ENCODE data around the gene MEI1.

The MEI1 gene

DNA sequence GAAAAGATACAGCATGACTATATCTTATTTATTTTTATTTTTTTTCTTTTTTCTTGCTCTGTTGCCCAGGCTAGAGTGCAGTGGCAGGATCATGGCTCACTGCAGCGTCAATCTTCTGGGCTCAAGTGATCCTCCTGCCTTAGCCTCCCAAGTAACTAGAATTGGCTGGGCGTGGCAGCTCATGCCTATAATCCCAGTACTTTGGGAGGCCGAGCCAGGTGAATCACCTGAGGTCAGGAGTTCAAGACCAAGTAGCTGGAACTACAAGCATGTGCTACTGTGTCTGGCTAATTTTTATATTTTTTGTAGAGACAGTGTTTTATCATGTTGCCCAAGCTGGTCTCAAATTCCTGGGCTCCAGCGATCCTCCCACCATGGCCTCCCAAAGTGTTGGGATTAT is 72.9 kb downstream of the MEI1 start:
- in situ Hi-C loops (cut with HindIII; ENCODE audit: low pct_unique_long_range_greater_than_20kb, low sequenced_read_pairs) = no loop called here
- TF ChIP-seq JUND (IDR thresholded peaks at IDR 0.05; ENCODE audit: low read depth) = no peak
- no peak for DNase-seq (ENCODE audit: low read depth in 1 of 2, low spot score in 1 of 2)

DNA sequence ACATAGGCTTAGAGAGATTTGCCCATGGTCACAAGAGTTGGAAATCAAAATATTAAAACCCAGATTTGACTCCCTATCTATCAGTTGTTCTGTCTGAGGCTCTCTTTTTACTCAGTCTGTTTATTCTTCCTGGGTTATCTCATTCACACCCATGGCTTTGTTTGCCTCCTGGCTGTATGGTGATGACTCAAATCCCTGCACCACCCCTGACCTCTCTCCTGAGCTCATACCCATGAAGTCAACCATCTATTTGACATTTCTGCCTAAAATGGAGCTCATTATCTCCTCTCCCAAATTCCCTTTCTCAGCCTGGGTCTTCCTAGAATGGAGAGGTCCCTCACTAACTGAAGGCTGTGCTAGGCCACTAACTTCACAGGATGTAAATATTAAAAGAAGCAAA is 73.3 kb downstream of the MEI1 start:
- no peak for TF ChIP-seq JUND (IDR thresholded peaks at IDR 0.05; ENCODE audit: low read depth)
- in situ Hi-C loops (cut with HindIII; ENCODE audit: low pct_unique_long_range_greater_than_20kb, low sequenced_read_pairs) = no loop called here
- DNase-seq (ENCODE audit: low read depth in 1 of 2, low spot score in 1 of 2) = no peak

DNA sequence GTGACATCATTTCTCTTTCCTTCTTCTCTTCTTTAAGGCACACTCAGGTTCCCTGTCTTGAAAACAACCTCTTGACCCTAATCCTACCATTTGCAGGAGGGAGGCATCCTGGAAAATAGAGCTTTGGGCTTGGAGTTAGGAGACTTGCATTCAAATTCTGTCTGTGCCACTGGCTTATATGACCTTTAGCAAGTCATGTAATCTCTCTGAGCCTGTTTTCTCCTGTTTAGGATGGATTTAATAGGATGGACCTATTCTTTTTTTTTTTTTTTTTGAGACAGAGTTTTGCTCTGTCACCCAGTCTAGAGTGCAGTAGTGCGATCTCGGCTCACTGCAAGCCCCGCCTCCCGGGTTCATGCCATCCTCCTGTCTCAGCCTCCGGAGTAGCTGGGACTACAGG is 76.0 kb downstream of the MEI1 start:
- in situ Hi-C loops (cut with HindIII; ENCODE audit: low pct_unique_long_range_greater_than_20kb, low sequenced_read_pairs) = no loop called here

DNA sequence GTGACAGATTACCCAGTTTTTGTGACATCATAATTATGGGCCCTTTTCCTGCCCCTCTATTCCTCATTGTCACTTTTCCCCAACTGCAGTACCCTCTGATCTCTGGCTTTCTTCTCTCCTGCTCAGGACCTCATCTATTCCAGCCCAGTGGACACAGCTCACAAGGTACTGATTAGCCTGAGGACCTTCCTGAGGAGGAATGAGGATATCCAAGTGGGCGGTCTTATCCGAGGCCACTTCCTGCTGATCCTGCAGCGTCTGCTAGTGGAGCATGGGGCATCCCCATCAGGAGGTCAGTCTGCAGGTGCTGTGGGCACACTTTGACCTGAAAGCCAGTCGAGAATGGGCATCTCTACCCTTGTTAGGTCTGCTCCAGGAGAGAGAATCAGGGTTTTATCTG is 76.7 kb downstream of the MEI1 start:
- DNase-seq (ENCODE audit: low read depth in 1 of 2, low spot score in 1 of 2) = no peak
- no peak for TF ChIP-seq JUND (IDR thresholded peaks at IDR 0.05; ENCODE audit: low read depth)
- in situ Hi-C loops (cut with HindIII; ENCODE audit: low pct_unique_long_range_greater_than_20kb, low sequenced_read_pairs) = no loop called here

More for the DNA sequence above, 76.0 kb downstream of the MEI1 start:
- DNase-seq (ENCODE audit: low read depth in 1 of 2, low spot score in 1 of 2) = no peak
- TF ChIP-seq JUND (IDR thresholded peaks at IDR 0.05; ENCODE audit: low read depth) = no peak

DNA sequence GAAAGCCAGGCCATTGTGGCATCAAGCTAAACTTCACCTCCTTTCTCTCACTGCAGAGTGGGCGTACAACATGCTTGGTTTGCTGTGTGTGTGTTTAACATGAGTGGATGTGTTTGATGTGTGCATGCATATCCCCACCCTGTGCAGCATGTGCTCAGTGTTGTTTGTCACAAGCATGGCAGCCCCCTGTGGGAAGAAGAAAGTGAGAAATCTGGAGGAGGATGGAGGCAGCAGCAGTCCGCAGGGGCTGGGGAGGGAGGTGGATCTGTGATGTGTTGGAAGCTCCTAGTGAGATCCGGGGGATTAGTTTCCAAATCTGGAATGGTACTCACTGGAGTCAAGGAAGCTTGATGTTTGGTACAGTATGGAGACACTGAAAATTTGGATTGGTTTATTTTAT is 77.1 kb downstream of the MEI1 start:
- in situ Hi-C loops (cut with HindIII; ENCODE audit: low pct_unique_long_range_greater_than_20kb, low sequenced_read_pairs) = no loop called here
- no peak for DNase-seq (ENCODE audit: low read depth in 1 of 2, low spot score in 1 of 2)
- TF ChIP-seq JUND (IDR thresholded peaks at IDR 0.05; ENCODE audit: low read depth) = no peak

DNA sequence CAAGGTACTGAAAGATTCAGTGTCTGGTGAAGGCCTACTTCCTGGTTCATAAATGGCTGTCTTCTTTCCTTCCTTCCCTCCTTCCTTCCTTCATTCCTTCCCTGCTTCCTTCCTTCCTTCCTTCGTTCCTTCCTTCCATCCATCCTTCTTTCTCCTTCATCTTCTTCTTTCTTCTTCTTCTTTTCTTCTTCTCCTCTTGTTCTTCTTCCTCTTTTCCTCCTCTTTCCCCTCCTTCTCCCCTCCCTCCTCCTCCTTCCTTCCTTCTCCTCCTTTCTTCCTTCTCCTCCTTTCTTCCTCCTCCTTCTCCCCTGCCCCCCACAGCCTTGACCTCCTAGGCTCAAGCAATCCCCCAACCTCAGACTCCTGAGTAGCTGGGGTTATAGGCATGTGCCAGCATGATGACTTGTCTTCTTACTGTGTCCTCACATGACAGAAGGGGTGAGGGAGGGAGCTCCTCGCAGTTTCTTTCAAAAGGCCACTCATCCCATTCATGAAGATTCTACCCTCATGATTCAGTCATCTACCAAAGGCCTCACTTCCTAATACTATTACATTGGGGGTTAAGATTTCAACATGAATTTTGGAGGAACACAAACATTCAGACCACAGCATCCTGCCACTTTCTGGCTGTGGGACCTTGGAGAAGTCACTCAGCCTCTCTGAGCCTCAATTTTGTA is 78.6 kb downstream of the MEI1 start:
- in situ Hi-C loops (cut with HindIII; ENCODE audit: low pct_unique_long_range_greater_than_20kb, low sequenced_read_pairs) = no loop called here
- no peak for TF ChIP-seq JUND (IDR thresholded peaks at IDR 0.05; ENCODE audit: low read depth)

DNA sequence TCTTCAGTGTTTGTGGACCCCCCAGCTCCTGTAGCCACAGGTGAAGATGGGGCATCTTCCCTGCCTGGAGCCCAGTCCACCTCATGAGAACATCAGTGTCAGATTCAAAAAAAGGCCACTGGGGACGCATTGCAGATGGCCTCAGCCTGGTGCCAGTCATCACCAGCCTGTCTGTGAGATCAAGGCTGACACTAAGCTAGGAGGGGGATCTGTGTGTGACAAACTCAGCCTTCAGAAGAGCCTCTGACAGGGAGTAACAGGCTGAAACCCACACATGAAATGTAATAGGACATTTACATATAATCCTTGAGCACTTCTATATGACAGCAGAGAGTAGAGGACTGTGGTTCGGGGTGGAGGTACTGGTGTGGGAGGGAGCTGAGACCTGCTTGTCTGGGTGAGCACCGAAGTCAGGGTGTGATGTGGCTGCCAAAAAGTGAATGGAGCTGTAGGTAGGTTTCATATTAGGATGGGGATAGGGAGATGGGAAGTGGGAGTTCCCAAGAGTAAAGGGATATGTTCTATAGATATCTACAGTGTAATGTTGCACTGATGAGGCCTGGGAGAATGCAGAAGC is 80.7 kb downstream of the MEI1 start:
- DNase-seq (ENCODE audit: low read depth in 1 of 2, low spot score in 1 of 2) = no peak
- no peak for TF ChIP-seq JUND (IDR thresholded peaks at IDR 0.05; ENCODE audit: low read depth)
- in situ Hi-C loops (cut with HindIII; ENCODE audit: low pct_unique_long_range_greater_than_20kb, low sequenced_read_pairs) = no loop called here

More for the DNA sequence above, 78.6 kb downstream of the MEI1 start:
- no peak for DNase-seq (ENCODE audit: low read depth in 1 of 2, low spot score in 1 of 2)

DNA sequence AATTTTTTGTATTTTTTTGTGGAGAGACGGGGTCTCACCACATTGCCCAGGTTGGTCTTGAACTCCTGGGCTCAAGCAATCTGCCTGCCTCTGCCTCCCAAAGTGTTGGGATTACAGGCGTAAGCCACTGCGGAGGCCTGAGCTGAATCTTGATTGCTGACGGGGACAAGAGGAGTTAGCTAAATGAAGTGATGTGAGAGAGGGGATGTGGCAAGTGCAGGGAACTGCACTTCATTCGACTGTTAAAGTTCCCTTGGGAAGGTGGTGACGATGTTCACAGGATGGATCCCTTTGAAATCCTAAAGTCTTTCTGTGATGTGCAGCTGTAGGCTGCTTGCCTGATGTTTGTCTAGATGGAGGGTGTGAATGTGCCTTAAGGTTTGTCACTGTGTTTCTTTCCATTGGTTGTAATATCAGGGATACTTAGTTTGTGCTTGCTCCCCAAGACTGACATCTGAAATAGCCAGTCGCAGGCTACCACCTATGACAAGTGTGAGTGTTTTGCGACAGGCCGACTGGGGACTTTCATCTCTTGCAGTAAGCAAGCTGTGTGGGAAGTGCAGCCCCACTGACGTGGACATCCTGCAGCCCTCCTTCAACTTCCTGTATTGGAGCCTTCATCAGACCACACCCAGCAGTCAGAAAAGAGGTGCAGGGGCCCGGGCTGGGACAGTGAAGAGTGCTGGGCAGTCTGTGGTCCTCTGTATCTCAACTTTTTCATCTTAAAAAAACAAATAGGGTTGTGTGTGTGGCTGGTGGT is 81.6 kb downstream of the MEI1 start:
- in situ Hi-C loops (cut with HindIII; ENCODE audit: low pct_unique_long_range_greater_than_20kb, low sequenced_read_pairs) = no loop called here
- TF ChIP-seq JUND (IDR thresholded peaks at IDR 0.05; ENCODE audit: low read depth) = no peak
- no peak for DNase-seq (ENCODE audit: low read depth in 1 of 2, low spot score in 1 of 2)

DNA sequence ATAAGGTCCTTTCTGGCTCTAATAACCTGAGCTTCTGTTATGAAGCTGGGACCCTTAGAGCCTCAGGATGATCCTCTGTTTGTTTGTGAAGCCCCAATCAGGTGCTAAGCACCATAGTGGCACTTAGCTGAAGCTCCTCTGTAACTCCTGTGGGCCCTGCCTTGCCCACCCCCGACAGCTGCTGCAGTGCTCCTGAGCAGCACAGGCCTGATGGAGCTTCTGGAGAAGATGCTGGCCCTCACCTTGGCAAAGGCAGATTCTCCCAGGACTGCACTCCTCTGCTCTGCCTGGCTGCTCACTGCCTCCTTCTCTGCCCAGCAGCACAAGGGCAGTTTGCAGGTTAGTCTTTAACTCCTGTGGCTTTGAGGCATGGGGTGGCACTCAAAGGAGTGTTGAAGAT is 82.2 kb downstream of the MEI1 start:
- in situ Hi-C loops (cut with HindIII; ENCODE audit: low pct_unique_long_range_greater_than_20kb, low sequenced_read_pairs) = no loop called here
- DNase-seq (ENCODE audit: low read depth in 1 of 2, low spot score in 1 of 2) = no peak

DNA sequence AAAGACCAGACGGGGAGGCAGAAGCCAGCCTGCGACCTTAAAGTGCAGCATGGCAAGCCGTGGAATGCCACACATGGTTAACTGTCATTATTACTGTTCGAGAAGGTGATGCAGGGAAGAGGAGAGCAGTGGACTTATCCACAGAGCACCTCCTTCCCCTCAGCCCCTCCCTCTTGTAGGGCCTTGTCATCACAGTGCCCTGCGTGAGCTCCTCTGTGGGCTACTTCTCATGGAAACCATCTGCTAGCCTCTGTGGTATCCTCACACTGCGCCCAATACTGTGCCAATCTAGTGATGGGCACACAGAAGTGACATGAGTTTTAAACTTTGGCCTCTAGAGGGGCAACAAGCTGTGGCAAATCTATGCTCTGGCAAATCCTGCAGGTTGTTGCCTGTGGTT is 83.0 kb downstream of the MEI1 start:
- TF ChIP-seq JUND (IDR thresholded peaks at IDR 0.05; ENCODE audit: low read depth) = no peak
- in situ Hi-C loops (cut with HindIII; ENCODE audit: low pct_unique_long_range_greater_than_20kb, low sequenced_read_pairs) = no loop called here

More for the DNA sequence above, 82.2 kb downstream of the MEI1 start:
- TF ChIP-seq JUND (IDR thresholded peaks at IDR 0.05; ENCODE audit: low read depth) = no peak

DNA sequence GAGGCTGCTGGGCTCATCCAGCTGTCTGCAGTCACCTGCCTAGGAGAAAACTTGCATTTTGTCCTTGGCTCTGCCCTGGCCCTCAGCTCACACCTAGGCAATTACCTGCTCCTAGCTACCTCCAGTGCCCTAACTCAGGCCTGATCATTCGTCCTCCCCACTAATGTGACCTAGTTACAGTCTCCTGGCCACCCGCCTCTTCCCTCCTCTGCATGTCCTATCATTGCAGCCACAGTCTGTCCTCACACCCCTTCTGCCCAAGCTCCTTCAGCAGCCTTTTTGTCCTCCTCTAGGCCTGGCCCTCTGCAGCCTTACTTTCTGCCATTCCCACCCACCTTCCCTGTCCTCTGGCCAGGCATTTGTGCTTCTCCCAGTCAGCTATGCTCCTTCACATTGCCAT is 83.4 kb downstream of the MEI1 start:
- DNase-seq (ENCODE audit: low read depth in 1 of 2, low spot score in 1 of 2) = no peak
- TF ChIP-seq JUND (IDR thresholded peaks at IDR 0.05; ENCODE audit: low read depth) = no peak
- in situ Hi-C loops (cut with HindIII; ENCODE audit: low pct_unique_long_range_greater_than_20kb, low sequenced_read_pairs) = no loop called here

More for the DNA sequence above, 83.0 kb downstream of the MEI1 start:
- DNase-seq (ENCODE audit: low read depth in 1 of 2, low spot score in 1 of 2) = no peak

DNA sequence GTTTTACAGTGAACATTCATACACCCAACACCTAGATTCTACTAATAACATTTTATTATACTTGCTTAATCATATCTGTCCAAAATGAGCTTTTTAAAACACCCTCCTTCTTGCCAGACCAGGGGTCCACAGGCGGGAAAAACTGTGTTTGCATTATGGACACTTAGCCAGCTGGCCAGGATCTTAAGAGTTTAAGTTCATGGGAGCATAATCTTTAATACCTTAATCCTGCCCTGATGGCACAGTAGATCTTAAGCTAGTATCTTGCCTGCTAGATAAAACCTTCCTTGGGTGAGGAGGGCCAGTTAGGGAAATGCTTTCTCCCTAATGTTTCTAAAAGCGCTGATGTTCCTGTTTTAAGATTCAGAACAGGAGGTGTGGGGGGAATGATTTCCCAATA is 88.0 kb downstream of the MEI1 start:
- TF ChIP-seq JUND (IDR thresholded peaks at IDR 0.05; ENCODE audit: low read depth) = no peak
- in situ Hi-C loops (cut with HindIII; ENCODE audit: low pct_unique_long_range_greater_than_20kb, low sequenced_read_pairs) = no loop called here
- DNase-seq (ENCODE audit: low read depth in 1 of 2, low spot score in 1 of 2) = no peak

DNA sequence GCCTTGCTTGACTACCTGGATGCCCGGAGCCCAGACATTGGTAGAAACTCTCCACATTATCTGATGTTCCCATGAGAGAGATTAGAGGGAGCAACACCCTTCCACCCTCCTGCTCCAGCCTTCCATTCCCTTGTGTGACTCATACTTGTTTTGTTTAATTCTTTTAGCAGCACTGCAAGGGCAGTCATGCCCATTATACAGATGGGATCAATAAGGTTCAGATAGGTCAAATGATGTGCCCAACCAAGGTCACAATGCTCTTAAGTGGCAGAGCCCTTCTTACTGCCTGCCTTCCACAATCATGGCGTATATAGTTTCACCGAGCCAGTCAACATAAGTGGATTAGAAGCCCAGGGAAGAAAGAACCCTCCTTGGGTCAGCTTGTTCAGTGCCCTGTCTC is 94.6 kb downstream of the MEI1 start:
- no peak for DNase-seq (ENCODE audit: low read depth in 1 of 2, low spot score in 1 of 2)
- TF ChIP-seq JUND (IDR thresholded peaks at IDR 0.05; ENCODE audit: low read depth) = no peak
- in situ Hi-C loops (cut with HindIII; ENCODE audit: low pct_unique_long_range_greater_than_20kb, low sequenced_read_pairs) = no loop called here
